Smooth muscle cell (in vitro differentiated cells): ENCODE measurements around the gene DYRK3. TPM values are rescaled to one million over a fixed set of nuclear protein-coding genes. Genes with fewer than 3 reads are reported as not detected.
A peak's percentile ranks its signal among the peaks of the same experiment; 100 is the strongest.

Source experiments
- DNase-seq: peaks from one replicate; lab custom pipeline; 2025; ENCODE audit not compliant: unreplicated experiment; lab: John Stamatoyannopoulos, UW
- H2AFZ ChIP-seq: fragments of 200-600 bp; sonication (generic); 2 replicates; pipeline ENCODE4 v1.6.0; 2016; ENCODE audit warnings: antibody characterized with exemption, low read depth, mild to moderate bottlenecking
- H3F3A ChIP-seq: fragments of 200-600 bp; sonication (generic); 2 replicates; pipeline ENCODE4 v1.6.0; 2017; ENCODE audit warnings: antibody characterized with exemption, low read depth
- H3K27ac ChIP-seq: fragments of 200-600 bp; sonication (generic); 2 replicates; pipeline ENCODE4 v1.5.1; 2016; ENCODE audit warnings: low read depth, mild to moderate bottlenecking
- H3K27me3 ChIP-seq: fragments of 200-600 bp; sonication (generic); 2 replicates; pipeline ENCODE4 v1.6.1; 2016; ENCODE audit warnings: low read depth, mild to moderate bottlenecking
- H3K36me3 ChIP-seq: fragments of 200-600 bp; sonication (generic); 2 replicates; pipeline ENCODE4 v1.5.1; 2016; ENCODE audit warnings: low read depth
- H3K4me1 ChIP-seq: fragments of 200-600 bp; sonication (generic); 2 replicates; pipeline ENCODE4 v1.5.1; 2016; ENCODE audit warnings: low read depth
- H3K4me2 ChIP-seq: fragments of 200-600 bp; sonication (generic); 2 replicates; pipeline ENCODE4 v1.6.0; 2016; ENCODE audit warnings: mild to moderate bottlenecking
- H3K4me3 ChIP-seq: fragments of 200-600 bp; sonication (generic); 2 replicates; pipeline ENCODE4 v1.5.1; 2016; ENCODE audit warnings: mild to moderate bottlenecking
- H3K79me2 ChIP-seq: fragments of 200-600 bp; sonication (generic); 2 replicates; pipeline ENCODE4 v1.6.0; 2016; ENCODE audit warnings: low read depth, mild to moderate bottlenecking
- H3K9ac ChIP-seq: fragments of 200-600 bp; sonication (generic); 2 replicates; pipeline ENCODE4 v1.6.0; 2016; ENCODE audit warnings: low read depth
- H3K9me3 ChIP-seq: fragments of 200-600 bp; sonication (generic); replicated peaks from 2 replicates; pipeline ENCODE4 v1.5.1; 2016; ENCODE audit warnings: low read depth
- H4K20me1 ChIP-seq: fragments of 200-600 bp; sonication (generic); 2 replicates; pipeline ENCODE4 v1.6.0; 2016; ENCODE audit warnings: low read depth
- CTCF ChIP-seq: fragments of 200-600 bp; sonication (generic); IDR thresholded peaks from 2 replicates; pipeline ENCODE4 v1.5.1; 2017; ENCODE audit warnings: borderline replicate concordance, mild to moderate bottlenecking, antibody characterized with exemption; ENCODE audit not compliant: insufficient read depth, poor library complexity, severe bottlenecking
- WGBS: methylation state at CpG from one replicate; pipeline ENCODE4 v1.1.7; 2016; ENCODE audit warnings: low lambda C conversion rate; 5-methylcytosine and 5-hydroxymethylcytosine counted together
- polyA plus RNA-seq: library from polyadenylated mRNA; unstranded; fragments of >200 nt; fragmentation: Nextera tagmentation; extraction: Ambion mirVana; gene quantifications from 2 replicates; pipeline ENCODE4 v1.2.1, GENCODE V29; 2016
- total RNA-seq: library from RNA; depleted of rRNA; stranded (reverse); fragments of >200 nt; gene quantifications from 2 replicates; pipeline ENCODE4 v1.2.3, GENCODE V29; 2014

DYRK3 gene
- total and polyA plus RNA-seq, 2 experiments from 2014 or later, result 11.1 to 13.7 TPM

GRCh38 chr1:206658264-206658980, 23.1 kb downstream of the DYRK3 start:
- Histone ChIP-seq H2AFZ (no peak overlapping the region), H3K9me3 (no peaks in the 10 kb centered on the region), H3K27ac (no peak overlapping the region), H3K4me1 (peaks cover 15% of the 10 kb centered on the region), H4K20me1 (no peaks in the 10 kb centered on the region), H3K4me3 (no peak overlapping the region), H3K9ac (no peak overlapping the region), H3K4me2 (peak overlapping the region; percentile 15), H3K27me3 (peaks cover 24% of the 10 kb centered on the region), H3K79me2 (no peaks in the 10 kb centered on the region), H3F3A (no peaks in the 10 kb centered on the region), H3K36me3 (no peaks in the 10 kb centered on the region)
- DNase-seq, result no peak
- 19% methylated on average over 21 of the region's 22 CpGs for WGBS
- TF ChIP-seq CTCF, result peak; percentile 91

- WGBS, result 60% methylated on average over 6 of the region's 7 CpGs
- TF ChIP-seq CTCF, result no peak
These were observed 23.6 kb downstream of the DYRK3 start for GRCh38 chr1:206658981-206659273.

GRCh38 chr1:206660136-206660535, 24.8 kb downstream of the DYRK3 start:
- Histone ChIP-seq H3K79me2 (no peaks in the 10 kb centered on the region), H3K9ac (no peak overlapping the region), H3K4me1 (peaks cover 21% of the 10 kb centered on the region), H3K9me3 (no peaks in the 10 kb centered on the region), H3K4me3 (no peak overlapping the region), H4K20me1 (no peaks in the 10 kb centered on the region), H3K27me3 (peaks cover 39% of the 10 kb centered on the region), H3K36me3 (no peaks in the 10 kb centered on the region), H2AFZ (no peak overlapping the region), H3K27ac (no peak overlapping the region), H3K4me2 (no peak overlapping the region), H3F3A (no peaks in the 10 kb centered on the region)
- 89% methylated on average over 4 of the region's 4 CpGs for WGBS
- TF ChIP-seq CTCF, result no peak
- DNase-seq, result no peak

More at GRCh38 chr1:206658981-206659273, 23.6 kb downstream of the DYRK3 start:
- Histone ChIP-seq H3K27me3 (peaks cover 29% of the 10 kb centered on the region), H3K4me3 (no peak overlapping the region), H2AFZ (no peak overlapping the region), H3K27ac (no peak overlapping the region), H3K9ac (no peak overlapping the region), H3K9me3 (no peaks in the 10 kb centered on the region), H3K36me3 (no peaks in the 10 kb centered on the region), H3K4me2 (no peak overlapping the region), H4K20me1 (no peaks in the 10 kb centered on the region), H3K79me2 (no peaks in the 10 kb centered on the region), H3K4me1 (peaks cover 20% of the 10 kb centered on the region), H3F3A (no peaks in the 10 kb centered on the region)
- no peak for DNase-seq
